HG03439 (cell line): Measurements from ENCODE around the gene ISCU.
"Not testable (repeated sequence)": the region's sequence is repeated elsewhere in the genome, so short reads cannot be mapped to it uniquely, and the experiment has no call there.

ENCODE experiments used
- ATAC-seq: cut with Tn5 transposase; IDR thresholded peaks from one replicate; pipeline ENCODE4 v1.9.1; 2021; ENCODE audit warnings: mild to moderate bottlenecking, moderate library complexity; ENCODE audit not compliant: unreplicated experiment

The ISCU gene

DNA sequence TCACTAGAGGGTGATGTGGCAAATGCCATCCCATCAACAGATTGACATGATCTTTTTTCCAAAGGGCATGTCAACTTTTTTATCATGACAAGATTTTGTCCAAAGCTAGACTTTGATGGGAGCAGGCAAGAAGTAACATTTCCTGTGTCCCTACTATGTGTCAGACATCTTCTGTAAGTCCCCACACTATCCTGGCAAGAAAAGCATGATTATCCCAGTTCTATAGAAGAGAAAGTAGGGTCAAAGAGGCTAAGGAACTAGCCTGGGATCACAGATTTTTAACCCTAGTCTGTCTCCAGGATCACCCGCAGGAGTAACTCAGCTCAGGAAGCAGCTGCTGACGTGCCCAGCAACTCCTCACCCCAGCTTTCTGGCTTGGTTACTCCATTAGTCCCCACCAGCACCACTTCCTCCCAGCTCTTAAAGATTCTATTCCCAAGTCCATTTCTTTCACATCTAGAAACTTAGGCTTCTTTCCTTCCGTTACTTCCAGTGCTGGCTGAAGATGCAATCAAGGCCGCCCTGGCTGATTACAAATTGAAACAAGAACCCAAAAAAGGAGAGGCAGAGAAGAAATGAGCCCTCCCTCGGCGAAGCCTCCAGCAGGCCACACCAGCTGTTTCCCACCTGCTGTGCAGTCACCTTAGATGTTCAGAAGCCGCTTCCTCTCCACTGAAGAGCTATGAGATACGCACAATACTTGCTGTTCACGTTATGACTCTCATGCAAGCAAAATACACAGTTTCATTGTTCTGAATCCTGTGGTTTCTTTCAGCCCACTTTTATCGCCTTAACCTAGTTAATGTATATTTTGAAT is 6.2 kb downstream of the ISCU start:
- ATAC-seq: peak; percentile 57

DNA sequence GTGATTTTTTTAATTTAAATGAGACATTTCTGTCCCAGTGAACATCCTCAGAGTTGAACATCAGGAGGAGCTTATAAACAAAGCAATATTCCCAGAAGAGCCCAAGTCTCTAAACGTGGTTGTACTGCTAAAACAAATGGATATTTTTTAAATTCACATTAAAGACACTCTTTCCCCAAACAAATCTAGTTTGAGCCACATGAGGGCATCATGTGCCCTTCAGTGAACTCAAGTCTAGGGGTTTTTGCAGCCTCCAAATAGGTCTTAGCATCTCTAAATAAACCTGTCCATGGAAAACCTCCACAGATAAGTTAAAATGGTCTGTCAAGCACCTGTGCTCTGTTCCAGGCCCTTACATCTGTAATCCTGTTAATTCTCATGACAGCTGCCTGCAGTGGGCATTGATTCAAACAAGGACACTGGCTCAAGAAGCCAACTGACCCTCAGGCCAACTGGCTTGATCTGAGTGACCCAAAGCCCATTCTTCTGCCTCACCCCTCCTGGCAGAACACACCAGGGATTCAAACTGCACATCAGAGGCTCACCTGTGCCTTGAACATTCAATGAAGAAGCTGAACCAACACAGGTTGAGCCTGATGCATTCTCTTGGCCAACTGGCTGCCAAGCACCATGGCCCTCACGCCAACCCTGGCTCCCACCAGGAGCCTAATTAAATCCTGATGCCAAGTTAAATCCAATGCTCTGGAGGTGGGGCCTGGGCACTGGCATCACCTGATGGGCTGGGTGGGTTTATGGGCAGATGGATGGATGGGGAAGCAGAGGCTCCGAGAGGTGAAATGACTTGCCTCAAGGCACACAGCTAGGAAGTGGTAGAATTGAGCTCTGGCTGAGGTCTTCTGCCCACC is 8.6 kb downstream of the ISCU start:
- ATAC-seq: no peak

DNA sequence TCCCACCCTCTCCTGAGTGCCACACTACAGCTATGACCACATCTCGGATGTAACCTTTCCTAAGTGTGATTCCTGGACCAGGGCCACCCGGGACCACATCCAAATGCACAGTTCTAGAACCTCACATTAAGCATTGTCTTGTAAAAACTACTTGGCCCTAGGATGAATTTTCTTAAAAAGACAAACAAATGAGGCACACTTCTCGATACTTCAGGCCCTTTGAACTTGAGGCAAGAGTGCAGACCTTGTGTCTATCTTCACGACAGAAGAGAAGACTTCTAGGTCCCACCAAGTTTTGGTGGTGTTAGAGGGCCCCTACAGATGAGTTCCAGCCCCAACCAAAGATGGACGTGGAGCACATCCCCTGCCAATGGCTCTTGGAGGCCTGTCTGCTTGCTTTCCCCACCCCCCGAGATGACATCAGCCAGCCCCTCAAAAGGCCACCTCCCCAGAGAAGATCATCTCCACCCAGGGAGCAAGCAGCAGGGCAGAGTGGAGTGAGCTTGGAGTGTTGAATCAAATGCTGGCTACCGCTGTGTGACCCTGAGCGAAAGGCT is 9.3 kb downstream of the ISCU start:
- no peak for ATAC-seq

DNA sequence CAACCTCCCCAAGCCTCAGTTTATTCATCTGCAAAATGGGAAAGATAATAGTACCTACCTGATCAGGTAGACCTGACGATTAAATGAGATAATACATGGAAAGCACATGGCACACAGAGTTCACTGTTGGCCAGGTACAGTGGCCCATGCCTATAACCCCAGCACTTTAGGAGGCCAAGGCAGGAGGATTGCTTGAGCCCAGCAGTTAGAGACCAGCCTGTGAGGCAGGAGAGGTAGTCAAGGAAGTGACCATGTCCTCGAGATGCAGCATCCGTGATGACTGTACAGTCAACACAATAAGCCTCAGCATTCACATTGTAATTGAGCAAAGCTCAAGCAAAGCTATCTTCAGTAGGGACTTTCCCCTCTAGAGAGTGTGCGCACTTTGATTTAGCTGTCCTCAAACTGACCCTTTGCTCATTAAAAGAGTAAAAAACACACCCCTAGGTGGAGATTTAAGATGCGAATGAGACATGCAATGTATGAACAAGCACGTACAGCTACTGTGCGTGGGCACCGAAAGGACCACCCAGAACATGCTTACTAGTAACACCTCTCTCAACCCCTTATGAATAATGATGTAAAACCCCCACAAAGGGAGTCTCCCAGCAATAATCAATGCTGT is 9.9 kb downstream of the ISCU start:
- peak; percentile 36 for ATAC-seq

DNA sequence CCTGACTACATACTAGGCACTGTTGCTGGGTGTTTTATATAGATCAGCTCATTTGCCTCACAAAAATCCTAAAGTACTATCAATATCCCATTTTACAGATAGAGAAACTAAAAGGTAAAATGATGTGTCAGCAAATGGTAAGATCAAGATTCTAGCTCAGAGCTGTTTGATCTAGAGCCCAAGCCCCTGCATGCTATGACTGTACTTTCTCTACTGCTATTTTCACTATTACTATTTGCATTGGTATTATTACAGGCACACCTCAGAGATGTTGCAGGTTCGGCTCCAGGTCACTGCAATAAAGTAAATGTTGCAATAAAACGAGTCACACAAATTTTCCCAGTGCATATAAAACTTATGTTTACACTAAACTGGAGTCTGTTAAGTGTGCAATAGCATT is 10.9 kb downstream of the ISCU start:
- peak; percentile 28 for ATAC-seq

DNA sequence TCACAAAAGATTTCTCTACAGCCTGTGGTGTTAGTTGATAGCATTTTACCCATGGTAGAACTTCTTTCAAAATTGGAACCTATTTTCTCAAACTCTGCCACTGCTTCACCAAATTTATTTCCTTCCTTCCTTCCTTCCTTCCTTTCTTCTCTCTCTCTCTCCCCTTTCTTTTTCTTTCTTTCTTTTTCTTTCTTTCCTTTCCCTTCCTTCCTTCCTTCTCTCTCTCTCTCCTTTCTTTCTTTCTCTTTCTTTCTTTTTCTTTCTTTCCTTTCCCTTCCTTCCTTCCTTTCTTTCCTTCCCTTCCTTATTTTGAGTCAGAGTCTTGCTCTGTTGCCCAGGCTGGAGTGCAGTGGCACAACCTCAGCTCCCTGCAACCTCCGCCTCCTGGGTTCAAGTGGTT is 11.9 kb downstream of the ISCU start:
- ATAC-seq: not testable (repeated sequence)

DNA sequence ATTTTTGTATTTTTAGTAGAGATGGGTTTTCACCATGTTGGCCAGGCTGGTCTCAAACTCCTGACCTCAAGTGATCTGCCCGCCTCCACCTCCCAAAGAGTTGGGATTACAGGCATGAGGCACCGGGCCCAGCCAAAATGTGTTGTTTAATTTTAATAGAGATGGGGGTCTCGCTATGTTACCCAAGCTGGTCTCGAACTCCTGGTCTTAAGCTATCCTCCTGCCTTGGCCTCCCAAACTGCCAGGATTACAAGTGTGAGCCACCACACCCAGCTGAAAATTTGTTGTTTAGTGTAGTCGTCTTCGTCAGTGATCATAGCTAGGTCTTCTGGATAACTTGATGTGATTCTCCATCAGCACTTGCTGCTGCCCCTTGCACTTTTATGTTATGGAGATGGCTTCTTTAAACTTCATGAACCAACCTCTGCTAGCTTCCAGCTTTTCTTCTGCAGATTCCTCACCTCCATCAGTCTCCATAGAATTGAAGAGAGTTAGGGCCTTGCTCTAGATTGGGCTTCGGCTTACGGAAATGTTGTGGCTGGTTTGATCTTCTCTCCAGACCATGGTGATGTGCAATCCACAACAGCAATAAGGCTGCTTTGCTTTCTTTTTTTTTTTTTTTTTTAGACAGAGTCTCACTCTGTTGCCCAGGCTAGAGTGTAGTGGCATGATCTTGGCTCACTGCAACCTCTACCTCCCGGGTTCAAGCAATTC is 13.0 kb downstream of the ISCU start:
- no peak for ATAC-seq

DNA sequence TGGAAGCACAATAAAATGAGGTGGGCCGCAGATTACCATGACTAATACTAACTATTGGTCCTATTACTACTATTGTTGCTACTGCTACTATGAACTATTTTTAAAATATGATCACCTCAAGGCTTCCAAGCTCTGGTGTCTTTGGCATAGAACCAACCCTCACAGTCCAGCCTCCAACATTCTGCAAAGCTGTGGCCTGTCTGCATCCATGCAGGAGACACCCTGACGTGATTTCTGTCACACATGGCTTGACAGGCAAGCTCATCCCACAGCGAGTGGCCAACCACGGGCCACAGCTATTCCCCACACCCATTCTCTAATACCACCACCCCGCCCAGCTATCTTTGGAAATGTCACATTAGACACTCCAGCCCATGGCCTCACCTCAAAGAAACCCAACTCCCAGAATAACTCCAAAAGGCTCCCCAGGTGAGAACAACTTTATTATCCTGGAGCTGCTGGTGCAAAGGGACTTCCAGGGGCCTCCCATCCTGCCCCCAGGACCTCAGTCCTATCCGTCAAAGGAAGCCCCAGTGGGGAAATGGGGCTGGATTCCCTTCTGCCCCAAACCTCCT is 14.4 kb downstream of the ISCU start:
- ATAC-seq: no peak

DNA sequence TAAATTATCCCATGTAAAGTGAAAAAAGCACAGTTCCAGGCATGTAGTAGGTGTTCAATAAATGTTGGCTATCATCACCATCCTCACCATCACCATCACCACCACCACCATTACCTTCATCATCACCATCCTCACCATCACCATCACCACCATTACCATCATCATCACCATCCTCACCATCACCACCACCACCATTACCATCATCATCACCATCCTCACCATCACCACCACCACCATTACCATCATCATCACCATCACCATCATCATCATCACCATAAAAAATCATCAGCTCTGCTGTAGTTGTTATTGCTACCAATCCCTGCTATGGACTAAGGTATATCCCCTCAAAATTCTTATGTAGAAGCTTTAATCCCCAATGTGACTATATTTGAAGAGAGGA is 15.1 kb downstream of the ISCU start:
- no peak for ATAC-seq

DNA sequence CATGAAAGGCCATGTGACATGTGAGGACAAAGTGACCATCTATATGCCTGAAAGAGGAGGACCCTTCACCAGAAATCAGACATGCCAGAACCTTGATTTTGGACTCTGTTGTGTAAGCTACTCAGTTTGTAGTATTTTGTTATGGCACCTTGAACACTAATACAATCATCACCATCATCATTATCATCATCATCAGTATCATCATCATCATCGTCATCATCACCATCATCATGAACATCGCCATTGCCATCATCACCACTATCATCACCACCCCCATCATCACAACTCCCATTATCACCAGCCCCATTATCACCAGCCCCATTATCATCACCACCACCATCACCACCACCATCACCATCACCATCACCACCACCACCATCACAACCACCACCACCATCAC is 15.9 kb downstream of the ISCU start:
- ATAC-seq: no peak

DNA sequence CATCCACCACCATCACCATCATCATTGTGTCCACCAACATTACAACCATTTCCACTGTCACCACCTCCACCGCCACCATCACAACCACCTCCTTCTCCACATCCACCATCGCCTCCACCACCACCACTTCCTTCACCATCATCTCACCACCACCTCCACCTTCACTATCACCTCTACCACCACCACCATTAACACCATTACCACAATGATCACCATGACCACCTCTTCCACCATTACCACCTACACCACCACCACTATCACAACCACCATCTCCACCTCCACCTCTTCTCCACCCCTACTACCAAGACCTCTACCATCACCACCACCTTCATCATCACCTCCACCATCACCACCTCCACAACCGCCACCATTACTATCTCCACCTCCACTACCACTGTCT is 16.4 kb downstream of the ISCU start:
- ATAC-seq: no peak

DNA sequence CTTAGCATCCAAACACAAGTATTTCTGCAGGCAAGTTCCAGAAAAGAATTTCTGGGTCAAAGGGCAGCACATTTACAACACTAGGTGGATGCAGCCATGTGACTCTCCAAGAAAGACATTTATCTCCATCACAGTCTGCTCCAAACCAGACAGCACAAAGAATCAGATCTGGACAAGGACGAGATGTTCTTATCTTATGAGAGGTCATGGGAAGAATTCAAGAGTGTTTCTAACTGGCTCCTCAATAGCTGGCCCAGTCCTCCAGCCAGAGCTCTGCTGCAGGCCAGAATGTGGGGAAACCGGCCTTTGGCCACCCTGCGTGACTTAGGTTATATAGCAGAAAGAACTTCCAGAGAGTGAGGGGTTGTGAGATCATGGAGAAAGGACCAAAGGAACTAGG is 18.1 kb downstream of the ISCU start:
- no peak for ATAC-seq

DNA sequence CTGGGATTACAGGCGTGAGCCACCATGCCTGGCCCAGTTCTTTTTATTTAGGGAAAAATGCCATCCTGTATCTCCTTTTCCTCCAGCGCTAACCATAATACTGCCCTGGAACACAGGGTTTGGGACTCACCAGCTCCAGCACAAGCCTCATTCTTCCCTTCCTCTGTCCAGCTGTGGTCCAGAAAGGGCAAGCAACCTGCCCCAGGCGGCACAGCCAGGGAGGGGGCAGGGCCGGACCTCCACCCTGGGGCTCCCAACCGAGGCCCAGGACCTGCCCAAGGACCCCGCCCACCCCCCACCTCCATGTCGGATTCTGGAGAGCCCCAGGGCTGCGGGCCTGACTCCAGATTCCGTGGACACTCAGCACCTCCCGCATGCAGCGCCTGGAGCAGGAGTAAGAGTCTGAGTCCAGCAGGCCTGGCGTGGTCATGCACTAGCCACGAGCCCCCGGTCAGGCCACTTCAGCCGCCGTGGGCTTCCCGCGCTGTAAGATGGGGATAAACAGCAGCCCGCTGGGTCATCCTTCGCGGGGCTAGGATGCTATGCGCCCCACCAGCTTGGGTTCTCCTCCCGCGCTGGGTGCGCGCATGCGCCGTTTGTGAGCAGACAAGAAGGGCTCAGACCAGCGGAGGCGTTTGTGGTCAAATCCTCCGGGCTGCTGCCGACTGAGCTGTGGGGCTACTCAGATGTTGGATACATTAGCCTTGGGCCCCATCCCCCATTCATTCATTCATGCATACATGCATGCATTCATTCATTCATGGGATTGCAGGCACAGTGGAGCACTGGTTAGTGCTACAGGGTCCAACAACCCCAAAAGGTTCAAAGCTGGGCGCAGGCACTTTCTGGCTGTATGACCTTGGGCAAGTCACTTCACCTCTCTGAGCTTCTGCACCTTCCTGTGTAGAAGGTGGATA is 19.2 kb downstream of the ISCU start:
- ATAC-seq: no peak

DNA sequence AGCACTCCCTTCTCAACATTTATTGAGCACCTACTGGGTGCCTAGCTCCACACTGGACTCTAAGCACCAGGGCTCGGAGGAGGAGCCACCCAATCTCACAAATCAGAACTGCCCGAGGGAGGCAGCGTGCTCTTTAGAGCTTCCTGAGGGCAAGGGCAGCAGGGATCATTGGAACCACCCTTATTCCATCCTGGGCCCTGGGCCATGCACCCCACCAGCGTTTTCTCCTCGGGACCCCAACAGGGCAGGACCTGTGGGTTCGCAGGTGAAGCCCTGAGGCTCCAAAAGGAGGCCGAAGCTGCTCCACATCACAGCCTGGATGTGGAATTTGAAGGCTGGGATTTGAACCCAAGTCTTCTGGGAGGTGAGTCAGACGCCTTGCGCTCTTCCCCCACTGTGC is 20.1 kb downstream of the ISCU start:
- ATAC-seq: no peak

DNA sequence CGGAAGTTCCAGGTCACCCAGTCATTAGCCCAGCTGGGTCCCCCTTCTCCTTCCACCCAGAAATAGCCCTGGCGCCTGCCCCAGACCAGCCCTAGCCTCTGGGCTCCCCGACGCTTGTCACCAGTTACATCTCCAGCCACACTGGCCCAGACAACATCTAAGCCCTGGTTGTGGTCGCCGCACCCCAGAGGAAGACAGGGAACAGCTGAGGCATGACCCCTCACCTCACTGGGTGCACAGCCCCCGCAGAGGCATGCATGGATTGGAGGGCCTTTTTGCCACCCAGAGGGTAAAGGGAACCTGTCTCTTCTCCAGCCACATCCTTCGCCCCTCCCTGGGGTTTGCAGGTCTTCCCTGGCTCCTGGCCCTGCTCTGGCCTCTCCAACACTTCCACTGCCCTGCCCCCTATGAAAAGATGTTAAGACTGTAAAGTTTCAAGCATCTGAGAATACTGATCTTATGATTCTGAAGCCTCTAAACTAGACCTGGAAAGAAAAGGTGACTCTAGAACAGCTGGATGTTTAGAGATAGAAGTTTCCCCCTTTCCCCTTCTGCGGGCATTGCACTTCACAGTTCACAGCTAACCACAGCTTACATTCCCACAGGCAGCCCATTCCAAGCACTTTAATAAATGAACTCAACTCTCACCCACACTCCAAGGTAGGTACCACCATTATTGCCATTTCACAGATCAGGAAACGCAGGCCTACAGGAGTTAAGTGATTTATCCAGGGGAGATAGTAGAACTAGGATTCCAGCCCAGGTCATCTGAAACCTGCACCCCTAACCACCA is 20.8 kb downstream of the ISCU start:
- ATAC-seq: no peak

DNA sequence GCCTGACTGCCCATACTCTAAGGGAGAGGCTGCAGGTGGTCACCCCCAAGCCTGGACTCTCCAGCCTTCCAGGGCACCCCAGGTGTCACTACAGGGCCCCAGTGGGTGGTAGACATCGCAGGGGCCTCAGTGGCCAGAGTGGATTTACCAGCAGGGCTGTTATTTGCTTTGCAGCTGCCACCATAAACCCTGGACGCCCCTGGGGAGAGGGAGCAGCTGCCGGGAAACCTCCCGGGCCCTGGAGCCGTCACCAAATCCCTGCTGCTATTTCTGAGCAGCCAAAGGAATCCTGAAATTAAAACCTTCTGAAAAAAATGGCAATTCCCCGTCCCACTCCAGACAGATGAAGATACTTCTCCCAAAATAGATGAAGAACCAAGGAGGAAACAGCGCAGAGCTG is 21.6 kb downstream of the ISCU start:
- no peak for ATAC-seq

DNA sequence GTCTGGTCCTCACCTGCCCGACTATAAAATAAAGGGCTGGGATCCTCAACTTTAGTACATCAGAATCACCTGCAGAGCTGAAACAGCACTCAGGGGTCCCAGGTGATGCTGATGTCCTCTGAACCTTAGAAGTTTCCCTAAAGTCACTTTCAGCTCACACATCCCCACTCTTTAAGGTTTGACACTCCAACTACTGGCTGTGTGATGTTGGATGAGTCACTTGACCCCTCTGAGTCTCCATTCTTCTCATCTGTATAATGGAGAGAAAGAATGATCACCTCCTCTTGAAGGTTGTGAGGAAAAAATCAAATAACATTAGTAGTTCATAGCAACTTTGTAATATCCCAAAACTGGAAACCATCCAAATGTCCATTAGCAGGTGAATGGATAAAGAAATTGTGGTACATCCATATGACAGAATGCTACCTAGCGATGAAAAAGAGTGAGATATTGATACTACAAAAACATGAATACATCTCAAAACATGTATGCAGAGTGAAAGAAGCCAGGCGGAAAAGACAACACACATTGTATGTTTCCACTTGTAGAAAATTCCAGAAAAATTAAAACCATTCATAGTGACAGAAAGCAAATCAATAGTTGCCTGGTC is 22.2 kb downstream of the ISCU start:
- ATAC-seq: no peak

DNA sequence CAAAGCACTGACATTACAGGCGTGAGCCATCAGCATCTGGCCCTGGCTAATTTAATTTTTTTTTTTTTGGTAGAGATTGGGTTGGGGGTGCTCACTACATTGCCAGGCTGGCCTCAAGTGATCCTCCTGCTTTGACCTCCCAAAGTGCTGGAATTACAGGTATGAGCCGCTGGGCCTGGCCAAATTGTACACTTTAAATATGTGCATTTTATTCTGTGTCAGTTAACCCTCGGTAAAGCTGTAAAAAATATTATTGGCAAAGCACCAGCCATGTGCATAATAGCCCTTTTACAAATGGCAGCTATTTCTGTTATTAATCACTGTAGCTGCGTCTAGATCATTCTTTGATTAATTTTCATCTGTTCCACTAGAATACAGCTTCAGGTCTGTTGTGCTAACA is 23.5 kb downstream of the ISCU start:
- ATAC-seq: no peak
